HepG2 (cell line): Measurements from ENCODE around the gene CAMKMT. TPM values are rescaled to one million over a fixed set of nuclear protein-coding genes. Genes with fewer than 3 reads are reported as not detected.

ENCODE experiments used
- ATAC-seq: fragments of 200-7000 bp; cut with Tn5 transposase; 3 replicates; pipeline ENCODE4 v1.9.1; 2020; ENCODE audit warnings: mild to moderate bottlenecking, moderate library complexity
- BruUV-seq: library from RNA; stranded (reverse); fragments of 400-500 nt; replicated peaks from 2 replicates; lab custom pipeline; 2021; lab: Mats Ljungman, UMichigan
- CTCF ChIA-PET: fragments of 300-600 bp; formaldehyde crosslinking; extraction: SDS; loops from one replicate; lab custom pipeline; 2021; ENCODE audit warnings: low total read pairs, inconsistent platforms, low intra/inter-chr PET ratio; lab: Yijun Ruan, JAX
- POLR2A ChIA-PET: fragments of 350-600 bp; sonication (Branson Sonifier 250); formaldehyde crosslinking; loops from one replicate; lab custom pipeline; 2020; ENCODE audit warnings: antibody characterized with exemption, inconsistent platforms; lab: Yijun Ruan, JAX
- DNase-seq: peaks from one replicate; pipeline ENCODE4 v3.0.0-alpha.2; 2015; ENCODE audit warnings: low spot score
- FAIRE-seq: peaks from 3 replicates; lab custom pipeline; 2011; peaks lifted over from hg19 to GRCh38; lab: Jason Lieb, UNC
- H2AFZ ChIP-seq: one replicate; pipeline ENCODE4 v1.6.1; 2011; ENCODE audit warnings: low read length, inconsistent platforms
- H3K27ac ChIP-seq: fragments of 300-600 bp; 3 replicates; pipeline ENCODE4 v1.8.0; 2011; ENCODE audit warnings: mixed run types, mild to moderate bottlenecking, mixed read lengths, low read length, inconsistent platforms; ENCODE audit not compliant: insufficient read depth; ENCODE audit errors: extremely low read length
- H3K27me3 ChIP-seq, 2 experiments: fragments of 200-600 bp in 1 of 2; 2 replicates in 1 of 2; 3 replicates in 1 of 2; pipeline versions ENCODE4 v1.6.0 to v1.8.0; 2011; ENCODE audit warnings: low read length in 2 of 2, mild to moderate bottlenecking in 2 of 2, moderate library complexity in 2 of 2, inconsistent platforms in 1 of 2; ENCODE audit not compliant: insufficient read depth in 2 of 2, control insufficient read depth in 1 of 2
- H3K36me3 ChIP-seq, 2 experiments: fragments of 200-600 bp in 1 of 2; replicated peaks in 1 of 2; 2 replicates in 1 of 2; 3 replicates in 1 of 2; pipeline versions ENCODE4 v1.5.1 to v1.8.0; 2011; ENCODE audit warnings: low read length in 2 of 2, inconsistent platforms in 1 of 2; ENCODE audit not compliant: insufficient read depth in 2 of 2, control insufficient read depth in 1 of 2
- H3K4me1 ChIP-seq: 2 replicates; pipeline ENCODE4 v1.5.1; 2012; ENCODE audit warnings: low read length, inconsistent platforms; ENCODE audit not compliant: insufficient read depth
- H3K4me2 ChIP-seq: 2 replicates; pipeline ENCODE4 v1.6.0; 2011; ENCODE audit warnings: low read depth, low read length, inconsistent platforms
- H3K4me3 ChIP-seq, 3 experiments: fragments of 200-600 bp in 1 of 3; sonication (generic), shearing (Covaris generic) in 1 of 3; replicated peaks in 1 of 3; 2 replicates each; pipeline ENCODE4 v1.5.1; 2011 to 2016; ENCODE audit warnings: low read length in 3 of 3, inconsistent platforms in 2 of 3, low read depth in 2 of 3, mild to moderate bottlenecking in 2 of 3, control low read depth in 1 of 3, mixed read lengths in 1 of 3; ENCODE audit not compliant: insufficient read depth in 1 of 3
- H3K79me2 ChIP-seq: one replicate; pipeline ENCODE4 v1.6.1; 2011; ENCODE audit warnings: low read length, inconsistent platforms; ENCODE audit not compliant: insufficient read depth
- H3K9ac ChIP-seq: 2 replicates; pipeline ENCODE4 v1.6.0; 2011; ENCODE audit warnings: mild to moderate bottlenecking, low read depth, low read length, inconsistent platforms; ENCODE audit not compliant: insufficient read depth
- H3K9me3 ChIP-seq: 2 replicates; pipeline ENCODE4 v1.5.1; 2012; ENCODE audit warnings: mild to moderate bottlenecking, low read length
- H4K20me1 ChIP-seq: 2 replicates; pipeline ENCODE4 v1.6.0; 2011; ENCODE audit warnings: inconsistent platforms, mild to moderate bottlenecking, low read length, moderate library complexity; ENCODE audit not compliant: insufficient read depth
- NR1H2 ChIP-seq: sonication (generic); formaldehyde crosslinking; IDR thresholded peaks from 2 replicates; pipeline ENCODE4 v1.8.1; 2022; ENCODE audit warnings: low read depth, missing genetic modification reagents, borderline replicate concordance
- SRSF1 ChIP-seq: fragments of 200-400 bp; formaldehyde crosslinking; optimal IDR thresholded peaks from 2 replicates; pipeline ENCODE3; 2017; ENCODE audit warnings: mild to moderate bottlenecking, low read depth, low read length, moderate library complexity
- ZNF124 ChIP-seq: sonication (generic); formaldehyde crosslinking; IDR thresholded peaks from 2 replicates; pipeline ENCODE4 v1.4.0; 2020; ENCODE audit warnings: missing genetic modification reagents
- ZNF619 ChIP-seq: sonication (generic); formaldehyde crosslinking; IDR thresholded peaks from 2 replicates; pipeline ENCODE4 v1.4.0; 2020; ENCODE audit warnings: mild to moderate bottlenecking, missing genetic modification reagents
- WGBS: methylation state at CpG from one replicate; pipeline ENCODE4 v1.1.6; 2017; ENCODE audit warnings: low lambda C conversion rate; 5-methylcytosine and 5-hydroxymethylcytosine counted together
- in situ Hi-C: cut with HindIII; loops from 2 replicates; pipeline ENCODE4 v1.10.0; 2017; ENCODE audit warnings: low pct_unique_long_range_greater_than_20kb; ENCODE audit not compliant: extremely low pct_ligation_motif_present
- intact Hi-C: fragments of 100-400 bp; cut with micrococcal nuclease; formaldehyde crosslinking; loops from one replicate; pipeline ENCODE4 v1.10.0; 2022; ENCODE audit not compliant: unreplicated experiment
- polyA plus RNA-seq, 8 experiments: library from polyadenylated mRNA; depleted of rRNA in 3 of 8; stranded (reverse) in 7 of 8; unstranded in 1 of 8; fragments of >200 nt; fragmentation: Illumina TruSeq in 4 of 8; extraction: Trizol in 4 of 8; gene quantifications; 2 replicates each; pipeline versions ENCODE4 v1.2.1 to v1.2.3, GENCODE V29; 2011 to 2016; ENCODE audit warnings: low read depth in 4 of 8, missing spikeins in 1 of 8, mixed read lengths in 1 of 8; ENCODE audit not compliant: insufficient read depth in 1 of 8
- total RNA-seq, 5 experiments: library from RNA; depleted of rRNA; stranded (reverse); fragments of >200 nt; fragmentation: Illumina TruSeq; extraction: Trizol; gene quantifications; 2 replicates each; pipeline ENCODE4 v1.2.3, GENCODE V29; 2016; ENCODE audit warnings: low read depth in 1 of 5

Gene CAMKMT
- total and polyA plus RNA-seq, 2 of the 13 experiments (the other 11 are each of a cell fraction or from before 2014, with no cell fraction given): 6.9 to 20.8 TPM

DNA sequence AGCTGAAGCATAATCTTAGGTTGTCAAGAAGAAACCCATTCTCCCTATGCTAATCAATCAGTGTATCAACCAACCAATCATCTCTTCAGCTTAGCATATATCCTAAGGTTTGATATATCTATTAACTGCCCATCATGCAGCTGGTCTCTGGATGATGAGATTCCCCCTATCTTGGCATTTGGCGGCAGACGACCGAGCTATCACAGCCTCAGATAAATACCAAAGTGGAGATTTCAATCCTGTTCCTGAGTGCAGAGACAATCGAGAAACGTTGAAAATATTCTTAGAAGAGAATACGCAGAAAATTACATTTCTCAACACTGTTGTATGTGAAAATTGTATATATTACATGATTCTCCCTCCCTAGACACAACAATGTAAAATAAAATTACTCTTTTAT is 320.7 kb downstream of the CAMKMT start:
- H3K79me2 ChIP-seq: no peaks in the 10 kb centered on the region
- H3K36me3 ChIP-seq: no peaks in the 10 kb centered on the region
- POLR2A ChIA-PET: no interaction called here
- H4K20me1 ChIP-seq: no peaks in the 10 kb centered on the region
- no peak overlapping the region for H3K4me3 ChIP-seq
- FAIRE-seq (no peak), ATAC-seq (no peak), DNase-seq (no peak)
- H3K4me1 ChIP-seq: no peaks in the 10 kb centered on the region
- 95% methylated on average over 6 of the region's 6 CpGs for WGBS
- TF ChIP-seq SRSF1: no peak
- BruUV-seq: no TSS peak
- CTCF ChIA-PET: no interaction called here
- H3K27me3 ChIP-seq: no peaks in the 10 kb centered on the region
- in situ Hi-C loops (no loop called here), intact Hi-C loops (no loop called here)
- H3K9ac ChIP-seq: no peak overlapping the region
- no peaks in the 10 kb centered on the region for H3K9me3 ChIP-seq
- H2AFZ ChIP-seq: no peak overlapping the region
- no peak overlapping the region for H3K27ac ChIP-seq
- no peak overlapping the region for H3K4me2 ChIP-seq

DNA sequence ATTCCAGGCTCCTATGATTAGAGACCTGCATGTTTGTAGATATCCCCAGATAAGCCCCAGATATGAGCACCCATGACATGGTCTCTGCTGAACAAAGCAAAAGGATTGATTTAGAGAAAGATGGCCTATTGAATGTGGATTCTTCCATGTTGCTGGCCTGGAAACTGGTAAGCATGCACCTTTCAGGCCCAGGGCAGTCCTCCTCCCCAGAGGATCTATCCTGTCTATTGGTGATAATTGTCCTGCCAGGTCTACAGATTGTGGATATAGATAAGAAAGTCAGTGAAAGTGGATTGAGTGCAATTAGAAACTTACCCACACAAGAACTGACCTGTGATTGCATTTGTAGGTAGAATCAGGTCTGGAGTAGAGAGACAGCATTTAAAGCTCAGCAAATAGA is 322.8 kb downstream of the CAMKMT start:
- TF ChIP-seq NR1H2: no peak
- TF ChIP-seq ZNF124: no peak
- TF ChIP-seq ZNF619 (CRISPR knock-in tag): no peak
- no peak overlapping the region for H3K27ac ChIP-seq
- FAIRE-seq (no peak), DNase-seq (no peak), ATAC-seq (no peak)
- H4K20me1 ChIP-seq: no peaks in the 10 kb centered on the region
- no peak overlapping the region for H3K4me2 ChIP-seq
- CTCF ChIA-PET: no interaction called here
- H3K4me1 ChIP-seq: no peaks in the 10 kb centered on the region
- no peaks in the 10 kb centered on the region for H3K9me3 ChIP-seq
- no peak overlapping the region for H2AFZ ChIP-seq
- intact Hi-C loops: no loop called here
- no peaks in the 10 kb centered on the region for H3K79me2 ChIP-seq
- H3K36me3 ChIP-seq: no peaks in the 10 kb centered on the region
- in situ Hi-C loops: no loop called here
- POLR2A ChIA-PET: no interaction called here
- H3K27me3 ChIP-seq: no peaks in the 10 kb centered on the region
- H3K4me3 ChIP-seq: no peak overlapping the region
- BruUV-seq: no TSS peak
- no peak overlapping the region for H3K9ac ChIP-seq
